GM21367 (cell line): ENCODE results near the gene HSPA1B.
"Not testable (repeated sequence)": the region's sequence is repeated elsewhere in the genome, so short reads cannot be mapped to it uniquely, and the experiment has no call there.

Experiments used
- ATAC-seq: cut with Tn5 transposase; IDR thresholded peaks from one replicate; pipeline ENCODE4 v1.9.1; 2021; ENCODE audit not compliant: unreplicated experiment

HSPA1B gene

DNA sequence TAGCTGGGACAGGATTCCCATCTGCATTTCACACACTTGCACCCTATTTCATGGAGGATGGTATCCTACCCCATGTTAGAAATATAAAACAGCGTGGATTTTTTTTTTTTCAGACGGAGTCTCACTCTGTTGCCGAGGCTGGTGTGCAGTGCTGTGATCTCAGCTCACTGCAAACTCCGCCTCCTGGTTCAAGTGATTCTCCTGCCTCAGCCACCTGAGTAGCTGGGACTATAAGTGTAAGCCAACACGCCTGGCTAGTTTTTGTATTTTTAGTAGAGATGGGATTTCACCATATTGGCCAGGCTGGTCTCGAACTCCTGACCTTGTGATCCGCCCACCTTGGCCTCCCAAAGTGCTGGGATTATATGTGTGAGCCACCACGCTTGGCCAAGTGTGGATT lies 30.2 kb downstream of the HSPA1B start:
- ATAC-seq = not testable (repeated sequence)

DNA sequence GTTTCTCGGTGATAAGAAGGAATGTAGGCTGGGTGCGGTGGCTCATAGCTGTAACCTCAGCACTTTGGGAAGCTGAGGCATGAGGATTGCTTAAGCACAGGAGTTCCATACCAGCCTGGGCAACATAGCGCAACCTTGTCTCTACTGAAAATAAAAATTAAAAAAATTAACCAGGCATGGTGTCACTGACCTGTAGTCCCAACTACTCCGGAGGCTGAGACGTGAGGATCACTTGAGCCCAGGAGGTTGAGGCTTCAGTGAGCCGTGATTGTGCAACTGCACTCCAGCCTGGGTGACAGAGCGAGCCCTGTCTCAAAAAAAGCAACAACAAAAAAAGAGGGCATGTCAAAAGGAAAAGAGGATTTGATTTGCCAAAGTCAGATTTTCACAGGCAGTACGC lies 31.2 kb downstream of the HSPA1B start:
- ATAC-seq = no peak

DNA sequence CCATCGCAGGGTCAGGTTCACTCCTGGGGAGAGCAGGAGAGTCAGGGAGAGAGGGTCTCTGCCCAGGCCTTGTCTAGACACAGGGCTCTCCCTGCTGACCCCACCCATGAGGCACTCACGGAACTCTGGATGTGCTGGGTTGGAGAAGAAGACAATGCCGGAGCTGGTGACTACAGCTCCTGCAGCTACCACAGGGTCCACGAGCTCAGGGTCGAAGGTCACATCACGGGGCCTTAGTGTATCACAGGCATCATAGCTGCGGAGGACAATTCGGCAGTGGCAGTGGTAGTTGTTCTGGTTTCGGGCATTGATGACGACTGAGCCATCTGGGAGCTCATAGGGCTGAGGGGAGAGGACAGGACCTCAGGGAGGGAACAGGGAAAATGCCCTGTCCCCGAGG lies 32.4 kb downstream of the HSPA1B start:
- no peak for ATAC-seq

DNA sequence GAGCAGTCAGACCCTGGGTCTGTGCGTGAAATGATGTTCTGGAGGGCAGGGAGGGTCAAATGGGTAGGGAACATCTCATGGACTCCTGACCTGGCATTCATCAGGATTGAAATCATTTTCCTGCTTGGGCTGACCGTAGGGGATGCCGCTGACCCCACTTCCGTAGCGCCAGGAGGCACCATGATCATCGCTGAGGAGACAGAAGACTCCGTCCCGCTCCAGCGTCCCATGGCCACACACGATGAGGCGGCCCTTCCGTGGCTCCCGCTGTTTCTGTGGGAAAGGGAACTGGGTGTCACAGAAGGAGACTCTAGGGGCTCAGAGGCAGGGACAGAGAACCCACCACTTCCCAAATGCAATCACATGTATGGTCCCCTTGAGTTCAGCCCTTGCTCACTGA lies 32.8 kb downstream of the HSPA1B start:
- no peak for ATAC-seq

DNA sequence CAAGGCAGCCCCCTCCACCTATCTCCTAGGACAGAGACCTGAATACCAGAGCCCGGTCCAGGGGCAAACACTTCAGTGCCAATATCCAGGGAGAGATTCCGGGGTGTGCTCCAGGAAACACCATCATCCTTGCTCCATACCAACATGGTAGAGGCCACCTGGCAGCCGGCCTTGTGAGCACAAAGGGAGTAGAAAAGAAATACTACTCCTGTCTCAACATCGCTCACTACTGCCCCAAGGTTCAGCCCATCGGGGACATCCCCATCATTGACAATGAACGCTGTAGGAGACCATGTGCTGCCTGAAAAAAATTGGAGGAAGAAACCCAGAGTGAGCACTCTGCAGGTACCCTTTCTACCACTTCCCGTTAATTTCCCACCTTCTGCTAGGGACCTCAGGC lies 33.6 kb downstream of the HSPA1B start:
- no peak for ATAC-seq

DNA sequence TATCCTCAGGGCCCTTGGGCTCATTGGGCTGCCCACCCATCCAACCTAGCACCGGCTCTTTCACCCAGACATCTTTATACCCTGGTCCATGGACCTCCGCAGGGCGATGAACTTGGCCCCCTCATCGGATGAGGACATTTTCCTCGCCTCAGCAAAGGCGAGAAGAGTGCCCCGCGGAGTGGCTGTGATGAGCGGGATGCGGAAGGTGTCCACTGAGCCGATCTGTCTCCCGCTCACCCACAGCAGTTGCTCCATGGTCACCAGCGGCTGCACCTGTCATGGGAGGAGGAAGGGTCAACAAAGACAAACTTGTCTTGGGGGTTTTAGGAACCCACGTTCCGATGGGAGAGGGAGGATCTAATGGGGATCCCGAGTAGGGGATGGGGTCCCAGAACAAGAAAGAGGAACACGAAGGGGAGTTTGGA lies 34.4 kb downstream of the HSPA1B start:
- no peak for ATAC-seq

DNA sequence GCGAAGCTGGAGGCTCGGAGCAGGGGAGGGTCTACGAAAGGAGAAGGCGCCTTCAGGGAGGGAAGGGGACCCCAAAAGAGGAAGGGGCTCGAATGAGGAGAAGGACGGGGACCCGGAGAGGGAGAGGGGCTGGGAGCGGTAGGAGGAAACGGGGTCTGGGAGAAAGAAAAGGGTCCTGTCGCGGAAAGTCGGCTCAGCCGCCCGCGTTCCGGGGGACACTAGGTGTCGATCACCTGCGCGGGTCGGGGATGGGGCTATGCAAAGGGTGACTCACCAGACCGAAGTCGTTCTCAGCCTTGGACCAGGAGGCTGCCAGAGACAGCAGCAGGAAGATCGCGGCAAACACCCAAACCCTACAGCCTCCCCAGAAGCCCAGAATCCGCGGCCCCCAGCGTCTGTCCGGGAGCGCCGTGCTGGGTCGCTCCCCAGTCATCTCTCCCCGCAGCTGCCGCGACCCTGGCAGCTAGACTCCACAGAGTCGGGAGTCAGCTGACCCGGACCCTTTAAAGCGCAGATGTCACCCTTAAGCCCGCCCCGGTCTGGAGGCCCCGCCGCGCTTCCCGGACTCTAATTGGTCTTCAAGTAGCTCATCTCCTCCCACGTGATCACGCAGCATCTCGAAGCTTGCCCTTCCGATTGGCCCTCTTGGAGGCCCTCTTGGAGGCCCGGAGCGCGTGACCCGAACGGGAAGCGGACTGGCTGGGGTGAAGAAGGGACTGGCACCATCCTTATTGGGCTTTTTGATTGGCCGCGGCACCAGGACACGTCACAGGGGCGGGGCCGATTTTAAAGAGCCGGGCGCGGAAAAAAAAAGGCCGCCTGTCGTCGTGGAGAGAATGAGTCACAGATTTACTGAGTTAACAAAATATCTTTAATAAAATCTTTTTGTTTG lies 35.1 kb downstream of the HSPA1B start, which contains the start of gene NEU1:
NEU1 (minus strand) TSS at position 478 of the 892 bp plus-strand sequence; CDS start at position 433, 45 bp downstream.
- peak; percentile 87 for ATAC-seq

DNA sequence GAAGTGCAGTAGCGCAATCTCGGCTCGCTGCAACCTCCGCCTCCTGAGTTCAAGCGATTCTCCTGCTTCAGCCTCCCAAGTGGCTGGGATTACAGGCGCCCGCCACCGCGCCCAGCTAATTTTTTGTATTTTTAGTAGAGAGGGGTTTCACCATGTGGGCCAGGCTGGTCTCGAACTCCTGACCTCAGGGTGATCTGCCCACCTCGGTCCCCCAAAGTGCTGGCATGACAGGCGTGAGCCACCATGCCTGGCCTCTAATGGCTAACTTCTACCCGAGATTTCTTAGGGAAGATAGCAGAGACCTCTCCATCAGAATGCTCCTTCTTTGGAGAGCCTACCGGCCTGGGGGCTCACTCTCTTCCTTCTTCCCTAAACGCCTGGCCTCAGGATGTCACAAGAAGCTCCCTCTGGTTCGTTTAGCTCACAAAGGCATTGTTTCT lies 36.6 kb downstream of the HSPA1B start:
- not testable (repeated sequence) for ATAC-seq

DNA sequence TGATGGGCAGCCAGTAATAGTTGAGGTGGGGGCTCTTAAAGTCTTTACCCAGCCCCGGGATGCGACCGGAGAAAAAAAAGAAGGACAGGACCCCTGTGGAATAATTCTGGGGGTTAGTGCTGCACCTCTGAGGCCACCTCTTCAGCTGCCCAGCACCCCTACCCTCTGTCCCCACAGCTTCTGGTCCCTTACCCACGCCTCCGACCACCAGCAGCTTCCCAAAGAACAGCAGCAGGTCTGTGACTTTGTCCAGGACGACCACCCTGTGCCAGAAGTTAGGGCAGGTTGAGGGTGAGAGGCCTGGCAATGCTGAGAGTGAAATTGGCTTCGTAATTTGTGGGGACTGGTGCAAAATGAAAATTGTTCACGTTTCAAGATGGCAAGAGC lies 37.3 kb downstream of the HSPA1B start:
- no peak for ATAC-seq

DNA sequence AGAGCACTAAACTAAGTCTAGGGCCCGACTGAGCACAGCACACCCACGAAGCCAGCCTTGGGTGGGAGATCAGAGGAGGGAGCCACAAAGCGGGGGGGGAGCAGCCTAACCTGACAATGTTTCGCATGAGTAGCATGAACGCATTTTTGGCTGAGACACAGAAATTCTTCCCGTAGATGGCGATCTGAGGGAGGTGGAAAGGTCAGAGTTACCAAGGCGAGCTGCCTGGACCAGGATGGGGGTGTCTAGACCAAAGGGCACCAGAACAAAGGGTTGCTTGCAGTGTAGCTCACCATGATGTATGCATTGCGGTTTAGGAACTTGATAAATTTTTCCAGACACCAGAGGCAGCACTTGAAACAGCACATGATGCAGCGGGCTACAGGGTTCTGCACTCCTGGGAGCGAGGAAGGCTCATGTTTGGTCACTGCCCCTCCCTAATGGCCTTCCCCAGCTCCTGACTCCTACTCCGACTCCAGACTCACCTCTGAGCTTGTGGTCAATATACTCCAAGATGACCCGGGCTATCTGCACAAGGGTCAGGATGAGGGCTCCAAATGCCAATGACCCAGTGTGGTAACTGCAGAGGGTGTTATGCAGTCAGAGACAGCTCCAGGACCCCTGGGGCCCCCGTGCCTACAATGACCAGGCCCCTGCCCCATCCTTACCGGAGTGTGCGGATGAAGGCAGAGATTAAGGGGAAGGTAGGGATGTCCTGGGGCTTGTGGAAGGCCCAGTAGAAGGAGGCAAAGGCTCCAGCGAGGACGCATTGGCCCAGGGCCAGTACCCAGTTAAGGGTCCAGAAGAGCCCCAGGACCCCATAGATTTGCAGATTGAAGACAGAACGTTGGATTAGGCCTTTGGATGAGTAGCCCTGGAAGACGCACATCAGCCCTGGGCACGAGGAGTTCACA lies 37.9 kb downstream of the HSPA1B start:
- no peak for ATAC-seq

DNA sequence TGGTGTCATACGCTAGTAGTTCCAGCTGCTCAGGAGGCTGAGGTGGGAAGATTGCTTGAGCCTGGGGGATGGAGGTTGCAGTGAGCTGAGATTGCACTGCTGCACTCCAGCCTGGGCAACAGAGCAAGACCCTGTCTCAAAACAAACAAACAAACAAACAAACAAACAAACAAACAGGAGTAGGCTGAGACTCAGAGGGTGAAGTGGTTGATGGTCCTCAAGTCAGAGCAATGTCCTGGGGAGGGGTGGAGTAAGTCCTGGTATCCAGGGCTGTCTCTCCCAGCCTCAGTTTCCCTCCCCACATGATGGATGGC lies 41.1 kb downstream of the HSPA1B start:
- ATAC-seq = not testable (repeated sequence)

DNA sequence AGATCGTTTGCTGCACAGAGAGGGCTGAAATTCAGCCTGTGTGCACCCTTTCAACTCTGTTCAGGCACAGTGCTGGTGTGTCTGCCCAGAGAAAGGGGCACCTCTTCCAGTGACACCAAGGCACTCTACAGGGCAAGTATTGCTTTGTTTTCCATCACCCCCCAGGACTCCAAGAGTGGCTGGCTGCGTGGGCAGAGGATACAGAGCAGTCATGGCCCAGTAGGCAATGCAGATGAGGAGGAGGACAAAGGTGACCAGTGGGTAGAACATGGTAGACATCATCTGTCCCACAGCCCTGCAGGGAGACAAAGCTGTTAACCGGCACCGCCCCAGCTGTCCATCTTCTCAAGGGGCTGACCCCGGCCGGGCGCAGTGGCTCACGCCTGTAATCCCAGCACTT lies 41.8 kb downstream of the HSPA1B start:
- no peak for ATAC-seq

DNA sequence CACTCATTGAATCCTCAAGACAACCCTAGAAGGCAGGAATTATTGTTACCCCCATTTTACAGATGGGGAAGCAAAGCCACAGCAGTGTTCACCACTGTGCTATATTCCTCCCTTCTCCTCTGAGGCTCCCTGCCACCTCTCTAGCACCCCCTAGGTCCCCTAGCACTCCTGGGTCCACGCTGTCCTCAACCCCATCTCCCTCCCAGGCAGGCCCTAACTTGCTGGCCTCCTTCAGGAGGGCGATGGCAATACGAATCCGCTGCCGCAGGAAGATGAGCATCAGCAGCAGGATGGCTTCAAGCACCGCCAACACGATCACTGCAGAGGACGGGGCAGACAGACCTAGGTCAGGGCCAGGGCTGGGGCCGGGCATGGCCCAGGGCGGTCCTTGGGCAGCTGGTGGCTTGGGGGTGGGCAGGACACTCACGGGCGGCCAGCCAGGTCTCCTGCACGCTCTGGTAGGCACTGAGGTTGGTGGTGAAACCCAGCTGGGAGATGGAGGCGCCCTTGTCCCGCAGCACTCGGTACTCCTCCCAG lies 42.9 kb downstream of the HSPA1B start:
- no peak for ATAC-seq

DNA sequence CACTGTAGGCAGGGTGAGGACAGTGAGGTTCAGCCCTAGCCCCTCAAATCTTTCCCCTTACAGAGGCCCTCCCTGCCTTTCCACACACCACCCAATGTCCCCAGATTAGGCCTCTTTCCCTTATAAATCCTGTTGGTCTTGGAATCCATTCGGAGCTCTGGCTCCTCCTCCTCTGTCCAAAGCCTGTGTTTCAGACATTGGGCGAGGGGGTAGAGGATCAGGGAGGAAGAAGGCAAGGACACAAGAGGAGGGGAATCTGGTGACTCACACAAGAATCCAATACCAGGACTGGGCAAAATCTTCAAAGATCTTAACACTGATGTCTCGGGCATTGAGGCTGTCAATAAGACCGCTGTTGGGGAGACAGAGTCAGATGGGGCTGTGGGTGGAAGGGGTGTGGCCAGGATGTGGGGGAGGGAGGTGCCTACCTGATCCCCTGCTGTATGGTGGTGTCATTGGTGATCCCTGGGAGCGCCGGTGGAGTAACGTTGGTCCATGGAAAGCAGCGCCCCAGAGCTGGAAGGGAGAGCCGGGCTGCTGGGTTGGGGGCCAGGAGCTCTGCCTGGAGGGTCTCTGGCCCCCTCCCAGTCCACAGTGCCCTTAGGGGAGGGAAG lies 43.6 kb downstream of the HSPA1B start:
- no peak for ATAC-seq

DNA sequence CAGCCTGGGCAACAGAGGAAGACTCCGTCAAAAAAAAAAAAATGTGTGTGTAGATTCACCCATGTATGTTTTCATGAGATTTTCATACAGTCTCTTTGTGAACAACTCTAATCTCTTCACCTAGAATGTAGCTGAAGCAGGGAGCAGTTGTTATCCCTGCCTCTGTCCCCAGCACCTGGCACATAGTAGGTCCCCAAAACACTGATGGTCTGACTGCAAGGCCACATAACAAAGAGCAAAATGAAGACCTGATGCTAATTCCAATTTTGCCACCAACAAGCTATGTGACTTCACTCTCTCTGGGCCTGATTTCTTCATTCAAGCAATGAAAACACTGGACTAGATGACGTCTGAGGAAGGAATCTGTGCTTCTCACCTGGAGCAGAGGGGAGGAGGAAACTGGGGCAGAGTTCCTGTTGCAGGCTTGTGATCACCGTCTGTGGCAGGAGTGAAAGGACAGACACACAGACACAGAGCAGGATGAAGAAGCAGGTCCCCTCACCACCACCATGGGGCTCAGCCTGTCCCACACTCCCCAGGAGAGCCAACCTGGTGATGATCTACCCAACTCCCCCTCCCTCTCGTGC lies 46.6 kb downstream of the HSPA1B start:
- ATAC-seq = no peak

DNA sequence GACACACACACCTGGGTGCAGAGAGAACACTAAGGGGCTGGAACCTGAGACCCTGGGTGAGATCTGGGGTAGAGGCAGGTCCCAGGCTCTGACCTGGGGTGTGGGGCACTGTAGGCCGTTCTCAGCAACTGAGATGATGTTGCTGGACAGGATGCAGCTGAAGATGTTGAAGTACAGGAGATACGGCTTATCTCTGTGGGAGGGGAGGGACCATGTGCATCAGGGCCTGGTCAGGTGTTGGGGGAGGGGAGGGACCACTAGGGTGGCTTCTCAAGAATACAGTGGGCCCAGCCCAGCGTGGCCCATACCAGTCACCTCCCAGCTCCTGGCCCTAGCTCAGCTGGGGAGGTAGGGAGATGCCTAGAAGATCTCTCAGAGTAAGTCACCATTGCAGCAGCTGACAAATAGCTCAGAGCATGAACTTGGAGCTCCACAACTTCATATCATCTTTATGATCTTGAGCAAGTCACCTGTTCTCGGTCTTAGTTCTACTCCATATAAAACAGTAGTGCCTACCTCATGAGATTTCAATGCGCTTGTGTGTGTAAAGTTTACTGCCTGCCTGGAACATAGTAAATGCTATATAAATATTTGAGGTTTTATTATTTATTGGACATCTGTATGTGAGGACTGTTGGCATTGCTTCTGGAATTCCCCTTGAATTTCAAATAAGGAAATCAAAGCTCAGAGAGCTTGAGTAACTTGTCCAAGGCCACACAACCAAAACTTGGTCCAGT lies 47.5 kb downstream of the HSPA1B start:
- no peak for ATAC-seq

DNA sequence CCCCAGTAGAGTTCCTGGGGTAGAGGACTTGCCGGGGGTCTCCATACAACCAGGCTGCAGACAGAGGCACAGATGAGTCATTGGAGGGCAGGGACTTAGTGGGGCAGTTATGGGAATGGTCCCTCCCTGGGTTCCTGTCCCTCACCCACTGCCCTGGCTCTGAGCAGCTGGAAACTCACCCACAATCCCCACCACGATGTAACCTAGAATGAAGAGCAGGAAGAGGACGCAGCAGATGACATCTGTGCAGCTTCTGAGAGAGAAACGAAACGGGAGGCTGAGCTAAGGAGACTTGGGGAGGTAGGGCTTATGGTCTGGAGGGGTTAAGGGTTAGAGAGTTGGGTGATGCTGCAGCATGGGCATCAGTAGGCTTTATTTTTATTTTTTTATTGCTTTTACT lies 48.3 kb downstream of the HSPA1B start:
- ATAC-seq = no peak

DNA sequence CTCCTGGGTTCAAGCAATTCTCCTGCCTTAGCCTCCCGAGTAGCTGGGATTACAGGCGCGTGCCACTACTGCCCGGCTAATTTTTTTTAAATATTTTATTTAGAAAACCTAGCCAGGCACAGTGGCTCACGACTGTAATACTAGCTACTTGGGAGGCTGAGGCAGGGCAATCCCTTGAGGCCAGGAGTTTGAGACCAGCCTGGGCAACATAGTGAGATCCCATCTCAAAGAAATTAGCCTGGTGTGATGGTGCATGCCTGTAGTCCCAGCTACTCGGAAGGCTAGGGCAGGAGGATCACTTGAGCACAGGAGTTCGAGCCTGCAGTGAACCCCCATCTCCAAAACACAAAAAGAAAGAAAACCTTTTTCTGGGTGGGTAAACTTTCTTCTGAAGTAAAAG lies 48.8 kb downstream of the HSPA1B start:
- no peak for ATAC-seq

DNA sequence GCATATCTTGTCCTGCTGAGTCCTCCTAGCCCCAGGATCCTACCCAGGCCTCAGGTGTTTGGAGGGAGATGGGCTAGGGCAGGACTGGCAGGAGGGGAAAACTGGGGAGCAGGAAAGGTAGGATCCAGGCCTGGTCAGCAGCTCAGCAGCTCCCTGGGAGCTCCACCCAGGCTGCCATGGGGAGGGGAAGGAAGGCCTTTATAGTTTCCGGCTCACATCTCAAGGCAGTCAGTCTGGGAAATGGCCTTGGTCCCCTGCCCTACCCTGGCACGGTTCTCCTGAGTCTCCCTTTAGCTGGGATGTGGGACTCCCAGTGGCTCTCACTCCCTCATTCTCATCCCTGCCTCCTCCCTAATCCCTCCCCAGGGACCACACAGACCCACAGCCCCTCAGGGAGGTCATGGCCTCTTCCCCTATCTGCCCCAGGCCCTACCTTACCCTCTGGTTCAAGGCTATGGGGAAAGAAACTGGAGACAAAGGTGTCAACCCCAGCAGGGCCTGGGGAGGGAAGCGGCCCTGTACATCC lies 49.6 kb downstream of the HSPA1B start:
- ATAC-seq = no peak

DNA sequence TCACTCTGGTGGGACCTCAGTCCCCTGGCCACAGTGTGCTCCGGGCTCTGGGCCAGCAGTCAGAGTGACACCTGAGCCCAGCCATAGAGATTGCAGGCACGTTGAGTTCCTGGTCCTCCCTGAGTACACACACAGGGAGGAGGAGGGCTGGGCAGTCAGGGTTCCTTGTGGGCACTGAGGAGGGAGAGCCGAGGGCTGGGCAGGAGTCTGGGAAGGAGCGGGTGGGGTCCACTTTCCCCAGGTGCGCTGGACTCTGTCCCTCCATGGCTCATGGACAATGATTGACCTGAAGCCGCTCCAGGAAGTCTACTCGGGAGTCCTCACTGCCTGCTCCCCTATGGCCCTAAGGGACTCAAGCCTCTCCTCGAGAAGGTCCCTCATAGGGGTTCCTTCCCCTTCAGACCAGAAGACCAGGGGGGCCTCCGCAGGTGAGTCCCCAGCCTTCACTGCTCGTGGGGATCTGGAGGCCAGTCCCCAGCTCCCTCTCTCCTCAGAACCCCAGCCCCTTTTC lies 50.2 kb downstream of the HSPA1B start:
- no peak for ATAC-seq
